Cardiac septum (tissue), 1 donor: ENCODE results near the gene PHACTR1. TPM values are rescaled to one million over a fixed set of nuclear protein-coding genes. Genes with fewer than 3 reads are reported as not detected.
"Not testable (repeated sequence)": the region's sequence is repeated elsewhere in the genome, so short reads cannot be mapped to it uniquely, and the experiment has no call there.

Source experiments
- DNase-seq: peaks from one replicate; pipeline ENCODE4 v3.0.0-alpha.2; 2020; ENCODE audit warnings: low spot score
- intact Hi-C: fragments of 100-400 bp; cut with DNase I; formaldehyde crosslinking; loops from one replicate; pipeline ENCODE4 v1.14.0; 2022
- total RNA-seq: library from RNA; stranded (reverse); fragmentation: NEBNext Ultra II Directional; extraction: Animal tissue kit (Norgen Biotek cat#: 25700); gene quantifications from one replicate; pipeline ENCODE4 v1.2.1, GENCODE V29; 2021
- donor health status: DM: no; HTN: no; CAD: no.

Gene PHACTR1
- total RNA-seq, 1 donor from 2014 or later = 26.2 TPM

- intact Hi-C loops = no loop called here
- DNase-seq = no peak
Observed at GRCh38 chr6:13146442-13146841, 429.9 kb downstream of the PHACTR1 start.

DNA sequence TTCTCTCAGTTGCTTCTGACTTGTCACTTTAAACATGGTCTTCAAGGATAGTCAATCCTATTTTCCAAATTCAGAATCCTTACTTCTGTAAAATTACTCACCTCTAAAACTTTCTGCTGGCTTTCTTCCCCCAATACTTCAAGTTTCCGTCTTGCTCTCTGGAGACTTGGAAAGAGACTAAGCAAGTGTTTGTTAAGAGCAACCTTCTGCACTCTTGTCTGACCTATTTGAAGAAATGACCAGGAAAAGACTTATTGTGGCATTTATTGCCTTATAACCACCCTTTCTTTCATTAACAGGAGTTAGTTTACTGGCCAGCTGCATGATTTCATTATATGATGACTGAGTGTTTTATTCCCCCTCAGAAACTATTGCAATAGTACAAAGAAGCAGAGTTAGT lies 430.8 kb downstream of the PHACTR1 start:
- intact Hi-C loops = no loop called here
- DNase-seq = no peak

GRCh38 chr6:13147782-13148181 lies 431.2 kb downstream of the PHACTR1 start:
- intact Hi-C loops = no loop called here
- DNase-seq = no peak

DNA sequence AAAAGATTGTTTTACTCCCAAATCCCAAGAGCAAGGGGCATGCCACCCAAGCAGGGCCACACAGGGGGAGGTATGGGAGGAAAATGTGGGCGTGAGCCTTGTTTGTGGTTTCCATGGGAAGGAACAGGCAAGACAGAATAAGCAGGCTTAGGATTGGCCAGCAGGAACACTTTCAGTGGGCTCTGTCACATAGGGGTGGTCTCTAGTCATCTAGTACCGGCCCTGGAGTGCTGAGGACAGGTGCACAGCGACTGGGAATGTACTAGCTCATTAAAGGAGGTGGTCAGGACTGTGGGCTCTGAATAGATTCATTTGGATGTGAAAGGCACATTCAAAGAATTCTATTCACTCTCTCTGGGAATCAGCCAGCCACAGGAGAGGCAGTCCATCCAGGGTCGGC lies 436.2 kb downstream of the PHACTR1 start:
- intact Hi-C loops = no loop called here
- DNase-seq = no peak

- intact Hi-C loops = no loop called here
- no peak for DNase-seq
Observed at GRCh38 chr6:13156381-13156780, 439.8 kb downstream of the PHACTR1 start.

- DNase-seq = no peak
- intact Hi-C loops = no loop called here
Observed at GRCh38 chr6:13157293-13157692, 440.7 kb downstream of the PHACTR1 start.

DNA sequence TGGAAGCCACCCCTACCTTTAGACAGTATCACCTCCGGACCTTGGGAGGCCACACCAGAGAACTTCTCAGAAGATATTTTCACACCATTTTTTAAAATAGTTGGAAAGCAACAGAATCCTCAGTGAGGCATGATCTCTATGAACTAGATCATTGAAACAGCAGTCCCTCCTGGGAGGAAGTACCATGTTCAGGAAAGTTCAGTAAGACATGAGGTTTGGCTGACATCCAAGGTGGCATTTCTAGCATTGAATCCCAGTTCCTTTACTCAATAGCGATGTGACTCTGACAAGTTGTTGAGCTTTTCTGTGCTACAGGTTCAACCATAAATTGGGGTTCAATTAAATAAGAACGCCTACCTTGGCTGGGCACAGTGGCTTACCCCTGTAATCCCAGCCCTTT lies 442.7 kb downstream of the PHACTR1 start:
- DNase-seq = no peak
- intact Hi-C loops = no loop called here

DNA sequence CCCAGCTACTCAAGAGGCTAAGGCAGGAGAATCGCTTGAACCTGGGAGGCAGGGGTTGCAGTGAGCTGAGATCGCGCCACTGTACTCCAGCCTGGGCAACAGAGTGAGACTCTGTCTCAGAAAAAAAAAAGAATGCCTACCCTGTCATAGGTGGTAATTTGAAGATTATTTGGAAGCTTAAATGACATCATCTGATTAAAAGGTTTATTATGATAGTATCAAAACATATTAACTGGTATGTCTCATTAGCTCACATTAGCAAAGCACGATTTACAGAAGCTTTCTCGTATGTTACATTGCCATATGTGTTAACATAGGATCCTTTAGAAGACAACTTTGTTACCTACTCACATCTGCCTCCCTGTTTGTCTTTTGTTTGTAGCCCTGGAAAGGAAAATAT lies 443.3 kb downstream of the PHACTR1 start:
- DNase-seq, intact Hi-C loops: not testable (repeated sequence)

DNA sequence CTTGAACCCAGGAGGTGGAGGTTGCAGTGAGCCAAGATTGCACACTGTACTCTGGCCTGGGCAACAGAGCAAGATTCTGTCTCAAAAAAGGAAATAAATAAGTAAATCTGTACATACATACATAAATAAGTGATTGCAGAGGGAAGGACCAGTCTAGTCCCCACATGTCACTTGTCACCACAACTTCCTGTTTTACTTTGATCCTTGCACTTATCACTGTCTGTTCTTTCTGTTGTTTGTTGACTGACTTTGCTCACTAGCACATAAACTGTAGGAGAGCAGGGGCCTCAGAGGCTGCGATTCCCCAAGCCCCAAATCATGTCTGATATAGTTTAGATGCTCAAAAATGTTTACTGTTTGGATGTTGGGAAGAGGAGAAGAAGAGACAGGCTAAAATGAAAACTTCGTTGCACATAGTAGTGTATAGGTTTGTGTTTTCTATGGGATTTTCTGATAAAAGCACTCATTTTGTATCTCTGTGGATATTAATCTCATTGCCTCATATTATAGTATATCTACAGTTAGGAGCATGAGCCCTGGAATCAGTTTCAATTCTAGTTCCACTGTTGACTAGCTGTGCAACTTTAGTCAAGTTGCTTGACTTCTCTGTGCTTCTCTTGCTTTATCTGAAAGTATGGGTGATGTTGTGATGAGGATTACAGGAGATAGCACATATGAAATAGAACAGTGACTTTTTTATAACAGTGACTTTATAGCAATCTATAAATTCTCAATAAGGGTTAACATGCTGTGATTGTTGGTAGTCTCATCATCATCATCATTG lies 446.8 kb downstream of the PHACTR1 start:
- intact Hi-C loops = no loop called here
- DNase-seq = no peak

GRCh38 chr6:13164291-13164690 lies 447.7 kb downstream of the PHACTR1 start:
- intact Hi-C loops = no loop called here
- no peak for DNase-seq

- no peak for DNase-seq
- intact Hi-C loops = no loop called here
Observed at GRCh38 chr6:13165502-13166172, 449.1 kb downstream of the PHACTR1 start.

DNA sequence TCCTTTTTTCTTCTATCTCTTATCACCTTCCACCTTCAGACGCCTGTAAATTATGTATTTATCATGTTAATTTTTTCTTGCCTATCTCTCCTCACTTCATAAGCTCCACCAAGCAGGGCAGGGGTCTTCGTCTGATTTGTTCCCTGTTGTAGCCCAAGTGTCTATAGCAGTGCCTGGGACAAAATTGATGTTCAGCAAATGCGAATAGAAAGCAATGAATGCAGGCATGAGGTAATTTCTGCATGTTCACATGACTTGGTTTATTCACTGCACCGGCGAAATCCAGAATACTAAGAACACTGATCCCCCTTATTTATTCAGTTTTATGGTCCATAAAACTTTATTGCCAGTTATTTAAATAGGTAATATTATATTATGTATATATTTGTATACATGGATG lies 449.7 kb downstream of the PHACTR1 start:
- DNase-seq = no peak
- intact Hi-C loops = no loop called here

- no peak for DNase-seq
- intact Hi-C loops = no loop called here
Observed at GRCh38 chr6:13166916-13167315, 450.3 kb downstream of the PHACTR1 start.

GRCh38 chr6:13172291-13172690 lies 455.7 kb downstream of the PHACTR1 start:
- intact Hi-C loops = no loop called here
- no peak for DNase-seq

- no peak for DNase-seq
- intact Hi-C loops = no loop called here
Observed at GRCh38 chr6:13175087-13175486, 458.5 kb downstream of the PHACTR1 start.

GRCh38 chr6:13175759-13176158 lies 459.2 kb downstream of the PHACTR1 start:
- DNase-seq = no peak
- intact Hi-C loops = no loop called here

- intact Hi-C loops = no loop called here
- DNase-seq = no peak
Observed at GRCh38 chr6:13177664-13178063, 461.1 kb downstream of the PHACTR1 start.

DNA sequence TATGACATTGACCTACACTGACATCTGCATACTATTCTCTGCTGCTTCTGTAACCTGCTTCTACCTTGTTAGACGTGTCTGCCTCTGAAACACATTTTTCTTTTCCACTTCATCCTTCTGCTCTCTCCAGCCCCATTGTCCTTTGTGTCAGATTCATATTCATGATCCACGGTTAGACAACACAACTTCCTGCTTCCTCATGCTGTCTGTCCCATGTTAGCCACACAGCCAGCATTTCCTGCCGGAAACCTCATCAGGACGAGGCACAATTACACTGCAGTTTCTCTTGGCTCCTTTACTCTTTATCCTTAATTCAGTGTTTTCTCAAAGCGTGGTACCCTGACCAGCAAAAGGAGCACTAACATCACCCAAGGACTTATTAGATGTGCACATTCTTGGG lies 461.5 kb downstream of the PHACTR1 start:
- intact Hi-C loops = no loop called here
- DNase-seq = no peak

DNA sequence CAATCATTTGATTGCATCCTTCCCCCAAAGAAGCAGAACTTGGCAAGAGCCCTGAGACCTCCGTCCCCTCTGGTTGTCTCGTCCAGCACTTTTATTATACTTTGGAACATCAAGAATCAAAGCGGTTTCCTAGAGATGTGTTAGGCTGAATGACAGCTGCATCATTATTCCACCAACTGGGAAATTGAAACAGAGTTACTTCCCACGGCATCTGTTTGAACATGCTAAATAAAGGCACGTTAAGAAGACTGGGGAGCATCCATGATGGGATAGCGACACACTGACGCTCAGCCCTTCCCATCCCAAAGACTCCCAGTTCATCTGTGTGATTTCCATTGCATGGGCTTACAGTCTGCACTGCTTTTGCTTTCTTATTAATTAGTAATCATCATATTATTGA lies 464.0 kb downstream of the PHACTR1 start:
- no peak for DNase-seq
- intact Hi-C loops = no loop called here

- no peak for DNase-seq
- intact Hi-C loops = no loop called here
Observed at GRCh38 chr6:13181393-13181792, 464.8 kb downstream of the PHACTR1 start.

- intact Hi-C loops = no loop called here
- DNase-seq = no peak
Observed at GRCh38 chr6:13183415-13184088, 467.0 kb downstream of the PHACTR1 start.
